ENCODE data around the gene USP6NL. TPM values are rescaled to one million over a fixed set of nuclear protein-coding genes. Genes with fewer than 3 reads are reported as not detected.

USP6NL gene
- total RNA-seq, 1 donor from 2014 or later = 7.9 TPM

- no peak for DNase-seq
- Histone ChIP-seq H3K4me3 (no peak overlapping the region), H3K27me3 (ENCODE audit: low read depth) (no peaks in the 10 kb centered on the region), H3K27ac (replicated peaks) (no peak overlapping the region), H3K9me3 (replicated peaks) (peaks cover 5% of the 10 kb centered on the region), H3K36me3 (no peaks in the 10 kb centered on the region), H3K4me1 (peaks cover 17% of the 10 kb centered on the region)
- intact Hi-C loops (cut with micrococcal nuclease) = no loop called here
- TF ChIP-seq, protein P1, sequence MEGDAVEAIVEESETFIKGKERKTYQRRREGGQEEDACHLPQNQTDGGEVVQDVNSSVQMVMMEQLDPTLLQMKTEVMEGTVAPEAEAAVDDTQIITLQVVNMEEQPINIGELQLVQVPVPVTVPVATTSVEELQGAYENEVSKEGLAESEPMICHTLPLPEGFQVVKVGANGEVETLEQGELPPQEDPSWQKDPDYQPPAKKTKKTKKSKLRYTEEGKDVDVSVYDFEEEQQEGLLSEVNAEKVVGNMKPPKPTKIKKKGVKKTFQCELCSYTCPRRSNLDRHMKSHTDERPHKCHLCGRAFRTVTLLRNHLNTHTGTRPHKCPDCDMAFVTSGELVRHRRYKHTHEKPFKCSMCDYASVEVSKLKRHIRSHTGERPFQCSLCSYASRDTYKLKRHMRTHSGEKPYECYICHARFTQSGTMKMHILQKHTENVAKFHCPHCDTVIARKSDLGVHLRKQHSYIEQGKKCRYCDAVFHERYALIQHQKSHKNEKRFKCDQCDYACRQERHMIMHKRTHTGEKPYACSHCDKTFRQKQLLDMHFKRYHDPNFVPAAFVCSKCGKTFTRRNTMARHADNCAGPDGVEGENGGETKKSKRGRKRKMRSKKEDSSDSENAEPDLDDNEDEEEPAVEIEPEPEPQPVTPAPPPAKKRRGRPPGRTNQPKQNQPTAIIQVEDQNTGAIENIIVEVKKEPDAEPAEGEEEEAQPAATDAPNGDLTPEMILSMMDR (IDR thresholded peaks at IDR 0.05; ENCODE audit: borderline replicate concordance) = no peak
Measured at GRCh38 chr10:11560076-11560709, 51.3 kb downstream of the USP6NL start.

- Histone ChIP-seq H3K27me3 (ENCODE audit: low read depth) (no peaks in the 10 kb centered on the region), H3K27ac (replicated peaks) (no peak overlapping the region), H3K9me3 (replicated peaks) (peaks cover 5% of the 10 kb centered on the region), H3K36me3 (no peaks in the 10 kb centered on the region), H3K4me3 (no peak overlapping the region), H3K4me1 (peaks cover 20% of the 10 kb centered on the region)
- TF ChIP-seq, protein P1 (IDR thresholded peaks at IDR 0.05; ENCODE audit: borderline replicate concordance) = no peak
- no peak for DNase-seq
- intact Hi-C loops (cut with micrococcal nuclease) = no loop called here
Measured at GRCh38 chr10:11557967-11558366, 53.5 kb downstream of the USP6NL start.

GRCh38 chr10:11557513-11557912 is 53.9 kb downstream of the USP6NL start:
- H3K27me3 ChIP-seq (ENCODE audit: low read depth) = no peaks in the 10 kb centered on the region
- intact Hi-C loops (cut with micrococcal nuclease) = no loop called here
- no peak for DNase-seq
- H3K36me3 ChIP-seq = no peaks in the 10 kb centered on the region
- H3K4me1 ChIP-seq = peaks cover 25% of the 10 kb centered on the region
- peaks cover 5% of the 10 kb centered on the region for H3K9me3 ChIP-seq (replicated peaks)
- H3K4me3 ChIP-seq = no peak overlapping the region
- TF ChIP-seq, protein P1 (IDR thresholded peaks at IDR 0.05; ENCODE audit: borderline replicate concordance) = no peak
- no peak overlapping the region for H3K27ac ChIP-seq (replicated peaks)

- DNase-seq = no peak
- Histone ChIP-seq H3K9me3 (replicated peaks) (peaks cover 5% of the 10 kb centered on the region), H3K4me1 (peaks cover 28% of the 10 kb centered on the region), H3K27me3 (ENCODE audit: low read depth) (no peaks in the 10 kb centered on the region), H3K4me3 (no peak overlapping the region), H3K27ac (replicated peaks) (no peak overlapping the region), H3K36me3 (no peaks in the 10 kb centered on the region)
- TF ChIP-seq, protein P1 (IDR thresholded peaks at IDR 0.05; ENCODE audit: borderline replicate concordance) = no peak
- intact Hi-C loops (cut with micrococcal nuclease) = no loop called here
Measured at GRCh38 chr10:11555556-11555955, 55.9 kb downstream of the USP6NL start.

GRCh38 chr10:11553773-11554381 is 57.6 kb downstream of the USP6NL start:
- no peak for DNase-seq
- Histone ChIP-seq H3K27ac (replicated peaks) (no peak overlapping the region), H3K27me3 (ENCODE audit: low read depth) (no peaks in the 10 kb centered on the region), H3K36me3 (no peaks in the 10 kb centered on the region), H3K4me1 (peaks cover 22% of the 10 kb centered on the region), H3K4me3 (no peak overlapping the region), H3K9me3 (replicated peaks) (peaks cover 5% of the 10 kb centered on the region)
- TF ChIP-seq, protein P1 (IDR thresholded peaks at IDR 0.05; ENCODE audit: borderline replicate concordance) = no peak
- intact Hi-C loops (cut with micrococcal nuclease) = no loop called here
